GM21786 (cell line): Measurements from ENCODE around the gene NEK8.
"Not testable (repeated sequence)": the region's sequence is repeated elsewhere in the genome, so short reads cannot be mapped to it uniquely, and the experiment has no call there.

Source experiments
- ATAC-seq: cut with Tn5 transposase; IDR thresholded peaks from one replicate; pipeline ENCODE4 v1.9.1; 2021; ENCODE audit not compliant: unreplicated experiment

NEK8 gene

GRCh38 chr17:28760601-28761562 lies 32.3 kb downstream of the NEK8 start:
- ATAC-seq, result no peak

GRCh38 chr17:28763137-28763799 lies 34.7 kb downstream of the NEK8 start:
- peak; percentile 42 for ATAC-seq

GRCh38 chr17:28763804-28764266 lies 35.2 kb downstream of the NEK8 start:
- ATAC-seq, result peak; percentile 37

GRCh38 chr17:28765038-28765437 lies 36.5 kb downstream of the NEK8 start:
- ATAC-seq, result no peak

- no peak for ATAC-seq
These were observed 45.1 kb downstream of the NEK8 start for GRCh38 chr17:28773736-28774135.

GRCh38 chr17:28774206-28774605 lies 45.6 kb downstream of the NEK8 start:
- ATAC-seq, result no peak

- no peak for ATAC-seq
These were observed 48.6 kb downstream of the NEK8 start for GRCh38 chr17:28777178-28777577.

- ATAC-seq, result not testable (repeated sequence)
These were observed 51.0 kb downstream of the NEK8 start for GRCh38 chr17:28779601-28780000.

GRCh38 chr17:28783161-28783560 lies 54.6 kb downstream of the NEK8 start:
- ATAC-seq, result no peak

GRCh38 chr17:28788100-28788499 lies 59.5 kb downstream of the NEK8 start:
- no peak for ATAC-seq
